Endothelial cell of umbilical vein (primary cell): ENCODE measurements around the gene HOXB4.

Source experiments
- POLR2A ChIP-seq: IDR thresholded peaks from 2 replicates; pipeline ENCODE4 v1.6.1; 2012; ENCODE audit warnings: low read depth, mild to moderate bottlenecking, control low read depth, low read length
- POLR2AphosphoS5 ChIP-seq: IDR thresholded peaks from 2 replicates; pipeline ENCODE4 v1.6.1; 2012; ENCODE audit warnings: low read depth, mild to moderate bottlenecking, control low read depth, low read length, moderate library complexity; ENCODE audit not compliant: insufficient read depth
- TF ChIP-seq, protein P1 (sequence below), 2 donors: IDR thresholded peaks; 1 replicate in 1 of 2; 2 replicates in 1 of 2; pipeline ENCODE4 v1.5.1; 2011; ENCODE audit warnings: low read length in 2 of 2, mild to moderate bottlenecking in 2 of 2, moderate library complexity in 2 of 2, control low read depth in 1 of 2, inconsistent platforms in 1 of 2, low read depth in 1 of 2; ENCODE audit not compliant: insufficient read depth in 1 of 2; ENCODE audit errors: extremely low read depth in 1 of 2

DNA sequence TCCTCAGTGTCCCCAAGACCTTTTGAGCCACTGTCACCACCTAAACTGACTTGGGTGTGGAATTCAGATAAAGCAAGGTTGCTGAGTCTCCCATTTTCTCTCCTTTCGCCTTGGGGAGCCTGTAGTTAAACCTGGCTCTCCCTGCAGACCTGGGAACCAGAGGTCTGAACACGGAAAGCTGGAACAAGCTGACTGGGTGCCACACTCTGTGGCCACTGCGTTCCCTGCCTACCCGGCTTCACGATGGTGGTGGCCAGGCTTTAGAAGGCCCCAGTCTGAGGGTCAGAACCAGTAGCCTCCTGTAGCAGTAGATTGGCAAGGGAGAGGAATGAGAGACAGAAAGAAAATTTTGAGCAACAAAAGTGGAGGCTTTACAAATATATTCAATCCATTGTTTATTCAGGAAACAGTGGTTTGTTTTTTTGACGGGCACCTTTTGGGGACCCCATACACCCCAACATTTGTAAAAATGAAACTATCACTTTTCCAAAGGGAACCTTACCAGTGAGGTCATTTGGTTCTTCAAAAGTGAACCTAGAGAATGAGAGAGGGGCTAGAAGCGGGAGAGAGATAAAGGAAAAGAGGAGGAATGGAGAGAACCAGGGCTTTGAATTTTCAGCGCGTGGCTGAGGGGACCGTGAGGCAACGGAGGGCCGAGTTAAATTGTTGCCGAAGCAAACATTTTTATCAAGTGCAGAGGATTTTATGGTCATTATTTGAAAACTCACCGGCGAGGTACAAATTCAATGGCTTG lies 38.7 kb upstream of the HOXB4 start:
- TF ChIP-seq, protein P1, sequence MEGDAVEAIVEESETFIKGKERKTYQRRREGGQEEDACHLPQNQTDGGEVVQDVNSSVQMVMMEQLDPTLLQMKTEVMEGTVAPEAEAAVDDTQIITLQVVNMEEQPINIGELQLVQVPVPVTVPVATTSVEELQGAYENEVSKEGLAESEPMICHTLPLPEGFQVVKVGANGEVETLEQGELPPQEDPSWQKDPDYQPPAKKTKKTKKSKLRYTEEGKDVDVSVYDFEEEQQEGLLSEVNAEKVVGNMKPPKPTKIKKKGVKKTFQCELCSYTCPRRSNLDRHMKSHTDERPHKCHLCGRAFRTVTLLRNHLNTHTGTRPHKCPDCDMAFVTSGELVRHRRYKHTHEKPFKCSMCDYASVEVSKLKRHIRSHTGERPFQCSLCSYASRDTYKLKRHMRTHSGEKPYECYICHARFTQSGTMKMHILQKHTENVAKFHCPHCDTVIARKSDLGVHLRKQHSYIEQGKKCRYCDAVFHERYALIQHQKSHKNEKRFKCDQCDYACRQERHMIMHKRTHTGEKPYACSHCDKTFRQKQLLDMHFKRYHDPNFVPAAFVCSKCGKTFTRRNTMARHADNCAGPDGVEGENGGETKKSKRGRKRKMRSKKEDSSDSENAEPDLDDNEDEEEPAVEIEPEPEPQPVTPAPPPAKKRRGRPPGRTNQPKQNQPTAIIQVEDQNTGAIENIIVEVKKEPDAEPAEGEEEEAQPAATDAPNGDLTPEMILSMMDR (IDR thresholded peaks at IDR 0.05; ENCODE audit: extremely low read depth in 1 of 2, insufficient read depth in 1 of 2, low read depth in 1 of 2, low read length in 2 of 2) = no peak
- TF ChIP-seq POLR2A (no peak), POLR2AphosphoS5 (no peak)
